Chondrocyte (in vitro differentiated cells): ENCODE data around the gene AAK1. TPM values are rescaled to one million over a fixed set of nuclear protein-coding genes. Genes with fewer than 3 reads are reported as not detected.
"Not testable (repeated sequence)": the region's sequence is repeated elsewhere in the genome, so short reads cannot be mapped to it uniquely, and the experiment has no call there.

Experiments used
- DNase-seq: peaks from one replicate; pipeline ENCODE4 v3.0.0; 2021; ENCODE audit warnings: mixed read lengths, low spot score
- H3K27ac Mint-ChIP-seq: one replicate; pipeline ENCODE4 v1.8.0; 2021; ENCODE audit warnings: mild to moderate bottlenecking, moderate library complexity, mixed read lengths; ENCODE audit not compliant: unreplicated experiment
- H3K27me3 Mint-ChIP-seq: 2 replicates; pipeline ENCODE4 v1.8.0; 2021; ENCODE audit warnings: low read depth, mixed read lengths
- H3K36me3 Mint-ChIP-seq: 2 replicates; pipeline ENCODE4 v1.8.0; 2021; ENCODE audit warnings: low read depth, mixed read lengths
- H3K4me1 Mint-ChIP-seq: 2 replicates; pipeline ENCODE4 v1.8.0; 2021; ENCODE audit warnings: low read depth, mild to moderate bottlenecking, mixed read lengths
- H3K4me3 Mint-ChIP-seq: one replicate; pipeline ENCODE4 v1.8.0; 2021; ENCODE audit warnings: mild to moderate bottlenecking, moderate library complexity, mixed read lengths; ENCODE audit not compliant: unreplicated experiment
- H3K9me3 Mint-ChIP-seq: 2 replicates; pipeline ENCODE4 v1.8.0; 2021; ENCODE audit warnings: low read depth, mixed read lengths
- CTCF ChIP-seq: fragments of 200-600 bp; sonication (generic); IDR thresholded peaks from 2 replicates; pipeline ENCODE4 v1.5.0; 2021; ENCODE audit warnings: antibody characterized with exemption, mild to moderate bottlenecking, moderate library complexity
- total RNA-seq: library from RNA; stranded (reverse); gene quantifications from 3 replicates; pipeline ENCODE4 v1.2.1, GENCODE V29; 2021

AAK1 gene
- total RNA-seq, 1 donor from 2014 or later = 97.2 TPM

GRCh38 chr2:69559442-69560146, 83.9 kb downstream of the AAK1 start:
- Mint-ChIP-seq H3K27me3 (no peaks in the 10 kb centered on the region), H3K4me3 (no peak overlapping the region), H3K36me3 (peaks cover 3% of the 10 kb centered on the region), H3K27ac (no peak overlapping the region), H3K4me1 (peaks cover 36% of the 10 kb centered on the region), H3K9me3 (no peaks in the 10 kb centered on the region)
- DNase-seq = no peak
- peak; percentile 81 for TF ChIP-seq CTCF

- Mint-ChIP-seq H3K27me3 (no peaks in the 10 kb centered on the region), H3K36me3 (peaks cover 6% of the 10 kb centered on the region), H3K4me1 (peaks cover 36% of the 10 kb centered on the region), H3K9me3 (no peaks in the 10 kb centered on the region), H3K4me3 (no peak overlapping the region), H3K27ac (no peak overlapping the region)
- no peak for TF ChIP-seq CTCF
- DNase-seq = no peak
Measured at GRCh38 chr2:69556008-69556407, 87.5 kb downstream of the AAK1 start.

- Mint-ChIP-seq H3K27ac (peak overlapping the region; percentile 70), H3K9me3 (no peaks in the 10 kb centered on the region), H3K4me3 (no peak overlapping the region), H3K27me3 (no peaks in the 10 kb centered on the region), H3K36me3 (peaks cover 6% of the 10 kb centered on the region), H3K4me1 (peaks cover 34% of the 10 kb centered on the region)
- no peak for TF ChIP-seq CTCF
- DNase-seq = no peak
Measured at GRCh38 chr2:69554981-69555380, 88.6 kb downstream of the AAK1 start.

GRCh38 chr2:69554568-69554967, 89.0 kb downstream of the AAK1 start:
- Mint-ChIP-seq H3K4me1 (peaks cover 34% of the 10 kb centered on the region), H3K36me3 (peaks cover 6% of the 10 kb centered on the region), H3K27ac (peak overlapping the region; percentile 70), H3K27me3 (no peaks in the 10 kb centered on the region), H3K4me3 (no peak overlapping the region), H3K9me3 (no peaks in the 10 kb centered on the region)
- no peak for TF ChIP-seq CTCF
- no peak for DNase-seq

GRCh38 chr2:69553991-69554390, 89.5 kb downstream of the AAK1 start:
- H3K9me3 Mint-ChIP-seq = no peaks in the 10 kb centered on the region
- no peak for DNase-seq
- H3K4me1 Mint-ChIP-seq = peaks cover 39% of the 10 kb centered on the region
- H3K27ac Mint-ChIP-seq = peak overlapping the region; percentile 65
- peaks cover 6% of the 10 kb centered on the region for H3K36me3 Mint-ChIP-seq
- no peaks in the 10 kb centered on the region for H3K27me3 Mint-ChIP-seq
- no peak overlapping the region for H3K4me3 Mint-ChIP-seq
- TF ChIP-seq CTCF = no peak

GRCh38 chr2:69550511-69550910, 93.0 kb downstream of the AAK1 start:
- DNase-seq, H3K4me3 Mint-ChIP-seq, H3K36me3 Mint-ChIP-seq, H3K9me3 Mint-ChIP-seq, H3K27ac Mint-ChIP-seq, H3K27me3 Mint-ChIP-seq: not testable (repeated sequence)
- H3K4me1 Mint-ChIP-seq = peaks cover 47% of the 10 kb centered on the region
